Thoracic aorta (tissue), 2 donors: ENCODE results near the gene IZUMO4. TPM values are rescaled to one million over a fixed set of nuclear protein-coding genes. Genes with fewer than 3 reads are reported as not detected.
"Not testable (repeated sequence)": the region's sequence is repeated elsewhere in the genome, so short reads cannot be mapped to it uniquely, and the experiment has no call there.

Experiments
- ATAC-seq: fragments of 150-250 bp; one replicate; pipeline ENCODE4 v1.8.0; 2017; ENCODE audit warnings: low read depth; ENCODE audit not compliant: insufficient number of reproducible peaks, low FRiP score
- DNase-seq: peaks from one replicate; pipeline ENCODE4 v3.0.0-alpha.2; 2020; ENCODE audit warnings: low spot score
- H3K27ac ChIP-seq, 2 donors: fragments of 200-600 bp; sonication (generic); 1 replicate in 1 of 2; 2 replicates in 1 of 2; pipeline ENCODE4 v1.5.1; 2016; ENCODE audit warnings: mild to moderate bottlenecking in 2 of 2, moderate library complexity in 2 of 2
- H3K27me3 ChIP-seq: fragments of 200-600 bp; sonication (generic); replicated peaks from 2 replicates; pipeline ENCODE4 v1.6.0; 2016; ENCODE audit warnings: mild to moderate bottlenecking; ENCODE audit not compliant: insufficient read depth
- H3K36me3 ChIP-seq: fragments of 200-600 bp; sonication (generic); one replicate; pipeline ENCODE4 v1.5.1; 2016
- H3K4me1 ChIP-seq, 2 donors: fragments of 200-600 bp; sonication (generic); 1 replicate in 1 of 2; 2 replicates in 1 of 2; pipeline versions ENCODE4 v1.5.1 to v1.6.0; 2016; ENCODE audit warnings: low read depth in 2 of 2, mild to moderate bottlenecking in 1 of 2; ENCODE audit not compliant: control insufficient read depth in 1 of 2
- H3K4me3 ChIP-seq: fragments of 200-600 bp; sonication (generic); 2 replicates; pipeline ENCODE4 v1.5.1; 2016; ENCODE audit warnings: mild to moderate bottlenecking
- H3K9me3 ChIP-seq: fragments of 200-600 bp; sonication (generic); 2 replicates; pipeline ENCODE4 v1.5.1; 2016
- CTCF ChIP-seq: fragments of 200-600 bp; sonication (generic); IDR thresholded peaks from one replicate; pipeline ENCODE4 v1.5.1; 2019; ENCODE audit warnings: antibody characterized with exemption
- total RNA-seq, 2 donors: library from RNA; depleted of rRNA; stranded (reverse); fragments of >200 nt; gene quantifications; one replicate each; pipeline versions ENCODE4 v1.1.0 to v1.2.3, GENCODE V29; 2016

IZUMO4 gene
- total RNA-seq, 2 donors from 2014 or later = 3.1 to 6.1 TPM

DNA sequence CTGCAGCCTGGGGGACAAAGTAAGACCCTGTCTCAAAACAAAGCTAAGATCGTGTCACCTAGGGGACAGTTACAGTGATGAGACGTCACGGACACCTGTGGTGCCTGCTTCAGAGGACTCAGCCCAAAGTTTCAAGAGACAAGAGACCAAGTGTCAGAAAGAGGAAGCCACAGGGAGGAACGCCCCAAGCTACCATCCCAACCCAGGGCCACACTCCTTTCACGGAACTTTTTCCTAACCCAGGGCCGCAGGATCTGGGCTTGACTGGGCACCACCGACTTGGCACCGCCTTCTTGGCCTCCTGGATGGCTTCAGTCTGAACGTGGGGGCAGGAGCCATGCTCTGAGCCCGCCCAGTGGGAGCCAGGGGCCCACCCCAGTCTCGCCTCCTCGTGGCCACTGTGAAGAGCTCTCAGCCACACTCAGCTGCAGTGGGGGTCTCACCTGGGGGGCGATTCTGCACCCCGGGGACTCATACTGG is 9.1 kb upstream of the IZUMO4 start:
- ATAC-seq = no peak
- Histone ChIP-seq H3K9me3 (no peaks in the 10 kb centered on the region), H3K4me1 (peaks cover 22 to 49% of the 10 kb centered on the region in 2 donors), H3K4me3 (no peak overlapping the region), H3K27ac (no peak overlapping the region), H3K36me3 (peaks cover 11% of the 10 kb centered on the region), H3K27me3 (no peaks in the 10 kb centered on the region)
- no peak for TF ChIP-seq CTCF
- no peak for DNase-seq

- Histone ChIP-seq H3K27ac (no peak overlapping the region), H3K9me3 (no peaks in the 10 kb centered on the region), H3K4me1 (peaks cover 30 to 64% of the 10 kb centered on the region in 2 donors), H3K4me3 (no peak overlapping the region), H3K36me3 (peaks cover 4% of the 10 kb centered on the region), H3K27me3 (no peaks in the 10 kb centered on the region)
- TF ChIP-seq CTCF = no peak
- DNase-seq (no peak), ATAC-seq (no peak)
Measured at GRCh38 chr19:2089001-2089711, 7.6 kb upstream of the IZUMO4 start.

GRCh38 chr19:2089727-2090053 is 7.0 kb upstream of the IZUMO4 start:
- Histone ChIP-seq H3K4me1 (peaks cover 35 to 69% of the 10 kb centered on the region in 2 donors), H3K27me3 (no peaks in the 10 kb centered on the region), H3K9me3 (no peaks in the 10 kb centered on the region), H3K27ac (peak overlapping the region; percentile 27 to 61), H3K4me3 (peak overlapping the region; percentile 44), H3K36me3 (peaks cover 3% of the 10 kb centered on the region)
- ATAC-seq (no peak), DNase-seq (no peak)
- no peak for TF ChIP-seq CTCF

GRCh38 chr19:2091926-2092525 is 4.7 kb upstream of the IZUMO4 start:
- DNase-seq, H3K9me3 ChIP-seq, H3K4me3 ChIP-seq, ATAC-seq, H3K27me3 ChIP-seq, H3K36me3 ChIP-seq: not testable (repeated sequence)
- Histone ChIP-seq H3K27ac (peak overlapping the region in 1 of 2 donors; percentile 61), H3K4me1 (peaks cover 41 to 75% of the 10 kb centered on the region in 2 donors)

GRCh38 chr19:2096034-2096479 is 658 bp upstream of the IZUMO4 start, which contains the start of gene MOB3A:
Gene MOB3A, minus strand, starts transcription at chr19:2096326. Its CDS starts 17,766 bp downstream, at chr19:2078560.
- Histone ChIP-seq H3K4me3 (peak within 1 kb of the TSS; percentile 90), H3K27ac (peak within 1 kb of the TSS; percentile 87 to 90), H3K9me3 (no peaks in the 10 kb centered on the region), H3K4me1 (peaks cover 37 to 54% of the 10 kb centered on the region in 2 donors), H3K27me3 (no peaks in the 10 kb centered on the region), H3K36me3 (peaks cover 15% of the 10 kb centered on the region)
- ATAC-seq = peak; percentile 71
- DNase-seq = peak; percentile 55
- peak; percentile 41 for TF ChIP-seq CTCF
